ENCODE data around the gene MTRF1L. TPM values are rescaled to one million over a fixed set of nuclear protein-coding genes. Genes with fewer than 3 reads are reported as not detected.
A peak's percentile ranks its signal among the peaks of the same experiment; 100 is the strongest.

Gene MTRF1L
- total and polyA plus RNA-seq, 2 of the 13 experiments (the other 11 are each of a cell fraction or from before 2014, with no cell fraction given): 17.6 to 28.7 TPM

GRCh38 chr6:152946484-152946883 lies 56.0 kb downstream of the MTRF1L start (continued):
- TF ChIP-seq TFE3 (CRISPR knock-in tag; IDR thresholded peaks at IDR 0.05) (no peak), RARA (CRISPR knock-in tag; IDR thresholded peaks at IDR 0.05) (no peak), ZBTB37 (CRISPR knock-in tag; IDR thresholded peaks at IDR 0.05) (no peak), ZNF136 (CRISPR knock-in tag; IDR thresholded peaks at IDR 0.05; ENCODE audit: low read depth) (no peak)

GRCh38 chr6:152943260-152943897 lies 59.1 kb downstream of the MTRF1L start:
- no peak overlapping the region for H3K4me2 ChIP-seq (ENCODE audit: low read depth, low read length)
- no peaks in the 10 kb centered on the region for H3K9me3 ChIP-seq (ENCODE audit: low read length)
- ChIA-PET POLR2A (no interaction called here), CTCF (ENCODE audit: low intra/inter-chr PET ratio, low total read pairs) (no interaction called here)
- H3K79me2 ChIP-seq (ENCODE audit: insufficient read depth, low read length): no peaks in the 10 kb centered on the region
- no peak for DNase-seq (ENCODE audit: low spot score)
- no peak for FAIRE-seq
- no peaks in the 10 kb centered on the region; a peak in 2 of 5 replicates for H3K27me3 ChIP-seq (ENCODE audit: control insufficient read depth in 1 of 2, insufficient read depth in 2 of 2, low read length in 2 of 2)
- no peak overlapping the region for H3K9ac ChIP-seq (ENCODE audit: insufficient read depth, low read depth, low read length)
- ATAC-seq: no peak
- intact Hi-C loops (cut with micrococcal nuclease; ENCODE audit: unreplicated experiment): loop anchor here (10.0 kb wide), 1 partner anchor 459 kb away; no protein-coding TSS in a partner anchor
- H3K4me3 ChIP-seq (replicated peaks in 1 of 3; ENCODE audit: insufficient read depth in 1 of 3, low read depth in 2 of 3, low read length in 3 of 3): no peak overlapping the region
- H3K4me1 ChIP-seq (ENCODE audit: insufficient read depth, low read length): no peaks in the 10 kb centered on the region
- BruUV-seq (replicated peaks): no TSS peak
- no peaks in the 10 kb centered on the region for H3K36me3 ChIP-seq (replicated peaks in 1 of 2; ENCODE audit: control insufficient read depth in 1 of 2, insufficient read depth in 2 of 2, low read length in 2 of 2)
- no peaks in the 10 kb centered on the region for H4K20me1 ChIP-seq (ENCODE audit: insufficient read depth, low read length)
- H3K27ac ChIP-seq (ENCODE audit: extremely low read length, insufficient read depth, low read length): no peak overlapping the region
- in situ Hi-C loops (cut with HindIII; ENCODE audit: extremely low pct_ligation_motif_present, low pct_unique_long_range_greater_than_20kb): no loop called here
- WGBS (ENCODE audit: low lambda C conversion rate): 46% methylated on average over 2 of the region's 2 CpGs
- H2AFZ ChIP-seq (ENCODE audit: low read length): no peak overlapping the region
- peak; percentile 81; the same call in 1 of the 2 replicates for TF ChIP-seq CEBPB (IDR thresholded peaks at IDR 0.05; ENCODE audit: borderline replicate concordance, low read depth, low read length)
- TF ChIP-seq RXRB (CRISPR knock-in tag; IDR thresholded peaks at IDR 0.05; ENCODE audit: borderline replicate concordance): no peak
- TF ChIP-seq DNMT3B (CRISPR knock-in tag; conservative IDR thresholded peaks at IDR 0.05): no peak
- TF ChIP-seq TP53 (CRISPR knock-in tag; conservative IDR thresholded peaks at IDR 0.05): no peak
- no peak for TF ChIP-seq PBX3 (CRISPR knock-in tag; IDR thresholded peaks at IDR 0.05; ENCODE audit: borderline replicate concordance)
- TF ChIP-seq ZNF292 (CRISPR knock-in tag; IDR thresholded peaks at IDR 0.05; ENCODE audit: borderline replicate concordance, low read depth): no peak
- no peak for TF ChIP-seq NFKB2 (CRISPR knock-in tag; IDR thresholded peaks at IDR 0.05; ENCODE audit: borderline replicate concordance)
- TF ChIP-seq FUBP1 (CRISPR knock-in tag; IDR thresholded peaks at IDR 0.05; ENCODE audit: borderline replicate concordance): no peak
- no peak for TF ChIP-seq ZSCAN30 (CRISPR knock-in tag; IDR thresholded peaks at IDR 0.05)
- TF ChIP-seq ZFYVE20 (CRISPR knock-in tag; IDR thresholded peaks at IDR 0.05; ENCODE audit: borderline replicate concordance, low read depth): no peak
- peak; percentile 41; the same call in 1 of the 2 replicates for TF ChIP-seq CEBPG (CRISPR knock-in tag; IDR thresholded peaks at IDR 0.05)
- no peak for TF ChIP-seq KLF6 (CRISPR knock-in tag; IDR thresholded peaks at IDR 0.05)

Measured in HepG2 (cell line).